Stimulated activated CD4-positive, alpha-beta T cell treated with anti-CD3 and anti-CD28 coated beads, TNF-alpha, amount 100 ng/mL, for 1 hour (primary cell): ENCODE measurements around the gene RPL19.

Experiments
- DNase-seq, 3 donors: peaks; one replicate each; pipeline ENCODE4 v3.0.0-alpha.2; 2020; ENCODE audit warnings: low read depth in 3 of 3, low spot score in 1 of 3

The RPL19 gene

GRCh38 chr17:39223907-39224777 lies 24.1 kb downstream of the RPL19 start:
- no peak for DNase-seq

DNA sequence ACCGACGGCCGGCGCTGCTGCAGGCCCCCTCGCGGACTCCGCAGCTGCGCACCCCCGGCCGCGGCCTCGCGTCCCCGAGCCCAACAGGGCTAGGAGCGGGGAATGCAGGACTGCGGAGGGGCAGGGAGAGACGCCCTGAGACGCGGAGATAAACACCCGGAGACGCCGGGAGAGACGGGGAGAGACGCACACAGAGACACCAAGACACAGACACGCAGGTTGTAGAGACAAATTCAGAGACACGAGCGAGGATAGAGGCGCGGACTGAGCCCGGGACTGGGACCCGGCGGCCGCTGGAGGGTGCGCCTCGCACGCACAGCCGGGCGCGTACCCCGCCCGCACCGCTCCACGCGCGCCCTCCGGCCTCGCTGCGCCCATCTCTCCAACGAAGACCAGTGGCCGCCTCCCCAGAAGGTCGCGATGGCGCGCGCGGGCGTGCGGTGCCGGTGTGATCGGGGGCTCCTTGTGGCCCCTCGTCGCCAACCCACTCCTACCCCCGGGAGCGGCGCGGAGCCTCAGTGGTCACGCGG lies 24.8 kb downstream of the RPL19 start:
- DNase-seq: no peak

DNA sequence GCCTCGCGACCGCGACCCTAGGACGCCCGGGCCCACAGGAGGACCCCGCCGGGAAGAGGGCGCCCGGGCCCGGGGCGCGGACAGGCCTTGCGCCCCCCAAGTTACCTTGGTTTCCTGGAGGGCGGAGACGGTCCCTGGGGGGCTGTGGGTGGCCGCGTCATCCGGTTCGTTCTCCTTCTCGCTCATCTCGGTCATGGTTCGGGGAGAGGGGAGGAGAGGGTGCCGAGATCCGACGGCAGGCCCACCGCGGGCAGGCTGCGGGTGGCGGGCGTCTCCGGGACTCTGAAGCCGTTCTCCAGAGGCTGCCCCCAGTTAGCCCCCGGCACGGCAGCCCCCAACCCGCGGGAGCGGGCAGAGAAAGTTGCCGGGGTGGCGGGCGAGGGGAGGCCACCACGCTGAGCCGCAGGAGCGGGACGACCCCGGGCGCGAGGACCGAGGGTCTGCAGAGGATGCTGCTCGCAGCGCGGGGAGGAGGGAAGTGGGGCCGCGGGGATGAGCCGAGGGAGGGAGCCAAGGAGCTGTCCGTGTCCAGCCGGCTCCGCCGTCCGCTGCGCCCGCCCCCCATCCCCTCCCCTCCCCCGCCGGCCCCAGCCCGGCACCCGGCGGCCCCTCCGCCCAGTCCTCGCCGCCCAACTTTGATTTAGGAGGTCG lies 25.4 kb downstream of the RPL19 start, which contains the start of gene STAC2:
Gene STAC2, minus strand, starts transcription at position 638 of the 651 bp plus-strand sequence. Its CDS starts 443 bp downstream, at position 195.
- DNase-seq: no peak

- no peak for DNase-seq
Measured at GRCh38 chr17:39225959-39226683, 26.0 kb downstream of the RPL19 start.

DNA sequence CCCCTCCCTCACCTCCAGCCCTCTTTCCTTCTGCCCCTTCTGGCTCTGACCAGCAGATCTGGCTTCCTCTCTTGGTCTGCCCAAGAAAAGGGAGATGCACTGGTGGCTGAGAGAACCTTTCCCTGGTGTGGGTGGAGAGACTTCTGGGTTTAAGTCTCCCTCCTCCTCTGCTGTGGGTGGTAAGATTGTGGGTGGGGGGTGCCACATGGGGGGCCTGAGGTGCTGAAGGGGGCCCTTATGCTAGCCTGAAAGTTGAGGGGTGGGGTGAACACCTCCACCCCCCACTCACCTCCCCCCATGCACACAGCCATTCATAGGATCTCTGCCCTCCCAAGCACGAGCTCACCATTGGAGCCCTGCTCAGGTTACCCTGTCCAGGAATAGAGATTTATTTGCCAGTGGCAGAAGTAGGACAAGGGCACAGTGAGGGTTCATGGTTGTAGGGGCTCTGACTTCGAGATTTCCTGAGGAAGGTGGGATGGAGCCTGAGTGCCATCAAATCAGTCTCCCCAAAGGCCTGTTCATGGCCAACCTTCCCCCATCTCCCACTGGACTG lies 27.4 kb downstream of the RPL19 start:
- no peak for DNase-seq

- DNase-seq: no peak
Measured at GRCh38 chr17:39229274-39229913, 29.3 kb downstream of the RPL19 start.

- DNase-seq: no peak
Measured at GRCh38 chr17:39230361-39230760, 30.3 kb downstream of the RPL19 start.

- DNase-seq: no peak
Measured at GRCh38 chr17:39231091-39231561, 31.0 kb downstream of the RPL19 start.

DNA sequence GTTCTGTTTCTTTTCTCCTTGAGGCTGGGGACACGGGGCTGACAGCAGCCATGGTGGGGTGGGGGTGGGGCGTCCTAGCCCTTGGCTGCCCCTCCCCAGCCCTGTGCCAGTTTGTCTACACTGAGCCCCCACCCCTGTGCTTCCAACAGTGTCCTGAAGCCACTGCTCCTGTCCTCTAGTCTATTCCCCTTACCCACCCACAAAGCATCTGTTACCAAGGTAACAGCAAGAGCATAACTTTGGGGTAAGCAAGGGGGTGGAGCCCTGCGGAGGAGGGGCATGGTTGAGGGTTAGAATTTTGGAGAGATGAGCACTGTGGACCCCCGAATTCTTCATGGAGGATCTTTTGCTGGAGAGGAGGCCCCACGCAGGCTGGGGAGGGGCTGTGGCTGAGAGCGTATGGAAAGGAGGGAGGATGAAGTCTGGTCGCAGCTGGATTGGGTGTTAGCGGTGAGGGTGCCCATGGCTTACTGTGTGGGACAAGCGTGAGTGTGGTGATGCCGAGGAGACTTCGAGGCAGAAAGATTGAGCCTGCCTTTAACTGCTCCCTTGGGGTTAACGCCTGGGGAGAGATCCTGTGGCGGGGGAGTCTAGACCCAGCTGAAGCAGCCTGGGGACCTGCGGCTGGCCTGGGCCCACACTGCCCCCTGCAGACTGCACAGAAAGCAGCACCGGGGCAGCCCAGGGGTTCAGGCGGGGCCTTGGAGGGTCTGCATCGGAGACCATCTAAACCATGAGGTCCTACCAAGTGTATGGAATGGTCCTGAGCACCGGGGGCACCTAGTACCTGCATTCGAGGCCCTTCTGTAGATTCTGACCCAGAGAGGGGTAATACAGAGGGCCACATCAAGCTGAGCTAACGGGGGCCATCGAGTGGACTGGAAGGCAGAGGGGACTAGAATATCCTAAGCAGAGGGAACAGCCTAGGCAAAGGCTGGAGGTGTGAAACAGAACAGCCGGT lies 31.8 kb downstream of the RPL19 start:
- peak in 2 of 3 donors; percentile 18 to 37 for DNase-seq

- DNase-seq: peak in 1 of 3 donors; percentile 16
Measured at GRCh38 chr17:39235555-39236449, 35.7 kb downstream of the RPL19 start.

- no peak for DNase-seq
Measured at GRCh38 chr17:39236450-39236927, 36.4 kb downstream of the RPL19 start.

DNA sequence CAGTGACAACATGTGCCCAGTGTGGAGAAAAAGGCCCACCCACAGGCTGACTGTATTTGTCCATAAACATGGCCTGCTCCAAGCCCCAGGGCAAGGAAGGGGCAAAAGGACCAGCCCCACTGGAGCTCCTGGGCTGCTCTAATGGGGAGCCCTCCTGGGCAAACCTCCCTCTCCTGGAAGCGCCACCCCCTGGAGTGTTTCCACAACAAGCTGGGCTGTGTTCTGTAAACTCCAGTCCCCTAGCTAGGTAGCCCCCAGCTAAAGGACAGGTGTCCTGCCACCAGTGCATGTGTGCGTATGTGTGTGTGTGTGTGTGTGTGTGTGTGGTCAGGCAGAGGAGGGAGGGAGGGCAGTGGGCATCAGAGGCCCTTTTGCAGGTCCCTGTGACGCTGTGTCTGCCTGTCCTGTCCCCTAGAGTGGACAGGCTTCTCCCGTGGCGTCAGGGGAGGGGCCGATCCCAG lies 36.9 kb downstream of the RPL19 start:
- no peak for DNase-seq

DNA sequence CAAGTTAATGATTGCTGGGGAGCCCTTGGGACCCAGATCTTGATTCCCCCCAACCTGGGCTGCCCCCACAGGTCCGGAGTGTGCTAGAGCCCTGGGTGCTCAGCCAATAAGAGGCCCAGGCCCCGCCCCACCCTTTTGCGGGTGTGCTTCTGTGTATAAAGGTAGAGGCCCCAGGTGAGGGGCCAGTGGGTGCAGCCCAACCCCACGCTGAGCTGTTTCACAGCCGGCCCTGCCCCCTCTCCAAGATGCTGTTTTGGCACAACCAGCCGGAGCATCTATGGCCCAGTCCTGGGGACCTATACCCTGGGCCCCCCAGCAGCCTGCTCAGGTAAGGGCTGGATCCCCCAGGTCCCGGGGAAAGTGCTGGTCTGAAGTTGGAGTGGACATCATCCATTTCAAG lies 37.5 kb downstream of the RPL19 start:
- DNase-seq: no peak

DNA sequence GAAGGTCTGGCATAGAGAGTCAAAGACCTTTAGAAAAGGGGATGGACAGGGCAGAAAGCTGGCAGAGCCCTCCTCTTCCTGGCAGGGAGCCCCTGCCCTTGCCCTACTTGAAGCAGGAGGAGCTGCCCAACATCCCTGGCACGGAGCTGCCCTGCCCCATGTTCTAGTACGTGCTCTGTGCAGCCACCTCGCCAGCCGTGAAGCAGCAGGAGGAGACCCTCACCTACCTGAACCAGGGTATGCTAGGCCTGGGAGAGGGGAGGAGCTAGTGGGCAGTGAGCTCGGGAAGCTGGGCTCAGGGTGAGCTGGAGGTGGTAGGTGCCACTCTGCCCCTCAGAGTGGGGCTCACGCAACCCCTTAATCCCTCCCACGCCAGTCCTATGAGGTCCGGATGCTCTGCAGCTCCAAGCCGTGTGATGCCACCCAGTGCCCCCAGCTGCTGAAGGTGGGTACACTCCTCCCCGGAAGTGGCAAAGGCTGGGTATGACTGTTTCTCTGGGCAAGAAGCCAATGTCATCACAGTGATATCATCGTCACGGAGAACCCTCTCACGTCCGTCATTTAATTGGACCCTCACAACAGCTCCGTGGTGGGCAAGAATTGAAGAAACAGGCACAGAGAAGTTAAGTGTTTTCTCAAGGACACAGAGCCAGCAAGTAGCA lies 38.4 kb downstream of the RPL19 start:
- DNase-seq: peak; percentile 35 to 68 (median 49)

DNA sequence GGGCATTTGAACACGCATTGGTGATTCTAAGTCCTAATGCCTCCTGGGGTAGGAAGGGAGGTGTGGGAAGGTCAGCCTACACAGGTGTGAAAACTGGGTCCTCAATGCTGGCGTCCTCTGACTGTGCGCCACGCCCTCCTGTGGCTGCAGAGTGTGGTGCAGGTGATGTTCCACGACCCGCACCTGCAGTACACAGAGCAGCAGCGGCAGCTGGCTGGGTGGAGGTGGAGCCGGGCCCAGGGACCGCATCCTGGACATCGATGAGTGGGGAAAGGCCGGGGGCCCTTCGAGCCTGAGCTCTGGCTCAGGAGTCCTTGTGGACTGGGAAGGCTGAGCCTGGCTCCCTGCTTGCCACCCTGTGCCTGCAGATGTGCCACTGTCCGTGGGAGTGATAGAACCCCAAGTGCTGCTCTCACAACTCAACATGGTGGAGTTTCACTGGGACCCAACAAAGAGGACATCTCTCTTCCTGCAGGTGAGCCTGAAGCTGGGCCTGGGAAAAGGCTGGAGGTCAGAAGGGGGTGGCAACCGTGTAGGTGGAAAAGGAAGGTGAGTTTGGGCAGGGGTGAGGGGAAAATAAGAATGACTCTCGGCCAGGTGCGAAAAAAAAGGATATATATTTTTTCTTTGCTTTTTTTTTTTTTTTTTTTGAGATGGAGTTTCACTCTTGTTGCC lies 39.7 kb downstream of the RPL19 start:
- DNase-seq: peak; percentile 21 to 56 (median 31)

GRCh38 chr17:39240631-39241030 lies 40.5 kb downstream of the RPL19 start:
- no peak for DNase-seq

DNA sequence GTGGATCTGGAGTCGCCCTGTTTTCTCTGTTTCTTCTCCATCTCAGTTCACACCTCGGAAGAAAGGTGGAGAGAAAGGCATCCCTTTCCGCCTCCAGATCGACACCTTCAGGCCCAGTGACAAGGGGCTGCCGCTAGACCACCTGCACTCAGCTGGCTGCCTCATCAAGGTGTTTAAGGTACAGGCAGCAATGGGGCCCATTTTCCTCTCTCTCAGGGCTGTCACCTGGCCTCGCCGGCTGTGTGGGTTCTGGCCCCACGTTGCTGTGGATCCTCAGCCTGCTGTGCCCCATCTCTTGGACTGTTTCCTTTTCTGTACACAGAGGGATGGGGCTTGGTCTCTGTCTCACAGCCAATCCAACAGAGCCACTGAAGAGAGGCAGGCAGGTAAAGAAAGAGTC lies 43.1 kb downstream of the RPL19 start:
- DNase-seq: no peak
